ENCODE measurements around the gene DUSP14.

GRCh38 chr17:37440424-37440823 lies 49.3 kb upstream of the DUSP14 start:
- no peak for TF ChIP-seq POLR2AphosphoS5 (IDR thresholded peaks at IDR 0.05)
- no peak for TF ChIP-seq CTCF (IDR thresholded peaks at IDR 0.05)
- no peak for TF ChIP-seq POLR2A (IDR thresholded peaks at IDR 0.05)
